Measurements from ENCODE around the gene TMEM139.

The TMEM139 gene

GRCh38 chr7:143329471-143330170, 44.9 kb downstream of the TMEM139 start:
- no peak for DNase-seq

- no peak for DNase-seq
These were observed 46.5 kb downstream of the TMEM139 start for GRCh38 chr7:143331179-143331801.

- no peak for DNase-seq
These were observed 49.5 kb downstream of the TMEM139 start for GRCh38 chr7:143334244-143334643.

GRCh38 chr7:143337216-143337615, 52.5 kb downstream of the TMEM139 start:
- no peak for DNase-seq

Measured in DMS 273 treated with DMSO at 0.1 percent for 48 hours (cell line).